HG02981 (cell line): Measurements from ENCODE around the gene DNMT3B.
"Not testable (repeated sequence)": the region's sequence is repeated elsewhere in the genome, so short reads cannot be mapped to it uniquely, and the experiment has no call there.

Experiments used
- ATAC-seq: cut with Tn5 transposase; IDR thresholded peaks from one replicate; pipeline ENCODE4 v1.9.1; 2021; ENCODE audit warnings: mild to moderate bottlenecking, moderate library complexity; ENCODE audit not compliant: unreplicated experiment

DNMT3B gene

GRCh38 chr20:32761831-32762753 is at the start of gene DNMT3B:
DNMT3B (plus strand) TSS chr20:32762385; CDS start chr20:32780324, 17,939 bp downstream.
- peak; percentile 66 for ATAC-seq

- ATAC-seq: no peak
These were observed 43.3 kb upstream of the DNMT3B start for GRCh38 chr20:32718749-32719348.

GRCh38 chr20:32727683-32728082 is 34.5 kb upstream of the DNMT3B start:
- no peak for ATAC-seq

- not testable (repeated sequence) for ATAC-seq
These were observed 33.8 kb upstream of the DNMT3B start for GRCh38 chr20:32728435-32728834.

- not testable (repeated sequence) for ATAC-seq
These were observed 32.9 kb upstream of the DNMT3B start for GRCh38 chr20:32729334-32729733.

GRCh38 chr20:32731882-32732266 is 30.3 kb upstream of the DNMT3B start:
- no peak for ATAC-seq

GRCh38 chr20:32737371-32738223 is 24.6 kb upstream of the DNMT3B start:
- no peak for ATAC-seq

- ATAC-seq: no peak
These were observed 21.0 kb upstream of the DNMT3B start for GRCh38 chr20:32741151-32741550.

- no peak for ATAC-seq
These were observed 19.6 kb upstream of the DNMT3B start for GRCh38 chr20:32742322-32743236.

GRCh38 chr20:32743237-32744112 is 18.7 kb upstream of the DNMT3B start, which contains the start of gene COMMD7:
COMMD7 (minus strand) TSS chr20:32743467; CDS start chr20:32743391, 76 bp downstream.
- ATAC-seq: peak; percentile 54

- ATAC-seq: no peak
These were observed 12.1 kb upstream of the DNMT3B start for GRCh38 chr20:32749914-32750637.

GRCh38 chr20:32751293-32751692 is 10.9 kb upstream of the DNMT3B start:
- no peak for ATAC-seq

- no peak for ATAC-seq
These were observed 10.3 kb upstream of the DNMT3B start for GRCh38 chr20:32751702-32752457.

GRCh38 chr20:32752458-32753250 is 9.5 kb upstream of the DNMT3B start:
- ATAC-seq: no peak

- no peak for ATAC-seq
These were observed 8.5 kb upstream of the DNMT3B start for GRCh38 chr20:32753731-32754130.

- no peak for ATAC-seq
These were observed 6.0 kb upstream of the DNMT3B start for GRCh38 chr20:32756156-32756555.

GRCh38 chr20:32761417-32761830 is 761 bp upstream of the DNMT3B start:
- no peak for ATAC-seq
